B cell (primary cell): Measurements from ENCODE around the gene TMEM25. TPM values are rescaled to one million over a fixed set of nuclear protein-coding genes. Genes with fewer than 3 reads are reported as not detected.

Experiments
- ATAC-seq: fragments of 200-7000 bp; cut with Tn5 transposase; one replicate; pipeline ENCODE4 v1.10.0; 2021; ENCODE audit warnings: low read depth, mild to moderate bottlenecking, moderate number of reproducible peaks, moderate library complexity
- CTCF ChIA-PET: fragments of 350-600 bp; sonication (Branson Sonifier 250); formaldehyde crosslinking; loops from one replicate; lab custom pipeline; 2021; ENCODE audit warnings: antibody characterized with exemption, inconsistent platforms; lab: Charles Lee
- POLR2A ChIA-PET: fragments of 350-600 bp; sonication (Branson Sonifier 250); formaldehyde crosslinking; loops from one replicate; lab custom pipeline; 2021; ENCODE audit warnings: antibody characterized with exemption; lab: Charles Lee
- DNase-seq: peaks from one replicate; pipeline ENCODE4 v3.0.0; 2013
- H2AFZ ChIP-seq: 2 replicates; pipeline ENCODE4 v1.6.1; 2012; ENCODE audit warnings: mild to moderate bottlenecking, low read depth, low read length; ENCODE audit not compliant: insufficient read depth, poor library complexity, severe bottlenecking
- H3K27ac ChIP-seq, 2 donors: 1 replicate in 1 of 2; 2 replicates in 1 of 2; pipeline ENCODE4 v1.5.1; 2012 to 2013; ENCODE audit warnings: low read length in 2 of 2, mild to moderate bottlenecking in 2 of 2, moderate library complexity in 1 of 2
- H3K27me3 ChIP-seq, 4 experiments: fragments of 200-600 bp in 1 of 4; sonication (generic) in 1 of 4; replicated peaks in 1 of 4; 1 replicate in 2 of 4; 2 replicates in 2 of 4; pipeline versions ENCODE4 v1.6.1 to v1.7.0; 2013 to 2016; ENCODE audit warnings: low read length in 3 of 4, mild to moderate bottlenecking in 2 of 4, mixed read lengths in 1 of 4, moderate library complexity in 1 of 4; ENCODE audit not compliant: insufficient read depth in 4 of 4, control insufficient read depth in 3 of 4; ENCODE audit errors: control extremely low read depth in 1 of 4
- H3K36me3 ChIP-seq, 2 experiments: replicated peaks in 1 of 2; 1 replicate in 1 of 2; 2 replicates in 1 of 2; pipeline versions ENCODE4 v1.6.1 to v1.7.1; 2013; ENCODE audit warnings: low read length in 1 of 2; ENCODE audit not compliant: insufficient read depth in 2 of 2, control insufficient read depth in 1 of 2; ENCODE audit errors: control extremely low read depth in 1 of 2, extremely low read depth in 1 of 2
- H3K4me1 ChIP-seq, 2 donors: fragments of 200-600 bp in 1 of 2; sonication (generic) in 1 of 2; 1 replicate in 1 of 2; 2 replicates in 1 of 2; pipeline versions ENCODE4 v1.5.1 to v1.6.1; 2013 to 2017; ENCODE audit warnings: low read length in 2 of 2; ENCODE audit not compliant: control insufficient read depth in 2 of 2, insufficient read depth in 2 of 2
- H3K4me2 ChIP-seq: replicated peaks from 2 replicates; pipeline ENCODE3; 2012; ENCODE audit warnings: mild to moderate bottlenecking, low read depth, low read length; ENCODE audit not compliant: poor library complexity, severe bottlenecking
- H3K4me3 ChIP-seq, 5 experiments: fragments of 200-600 bp in 1 of 5; sonication (generic) in 1 of 5; 1 replicate in 3 of 5; 2 replicates in 2 of 5; pipeline versions ENCODE4 v1.5.1 to v1.7.0; 2011 to 2016; ENCODE audit warnings: low read length in 4 of 5, mild to moderate bottlenecking in 4 of 5, low read depth in 2 of 5, control low read depth in 1 of 5, moderate library complexity in 1 of 5; ENCODE audit not compliant: insufficient read depth in 1 of 5; ENCODE audit errors: control extremely low read depth in 1 of 5, extremely low read depth in 1 of 5
- H3K79me2 ChIP-seq: fragments of 200-600 bp; sonication (generic); one replicate; pipeline ENCODE4 v1.6.0; 2016; ENCODE audit warnings: low read length; ENCODE audit not compliant: control insufficient read depth, insufficient read depth
- H3K9ac ChIP-seq: fragments of 200-600 bp; sonication (generic); 2 replicates; pipeline ENCODE4 v1.6.1; 2017; ENCODE audit warnings: mild to moderate bottlenecking, low read length, moderate library complexity
- H3K9me3 ChIP-seq, 3 donors: one replicate each; pipeline versions ENCODE4 v1.6.1 to v1.7.1; 2013; ENCODE audit warnings: low read length in 2 of 3; ENCODE audit not compliant: control insufficient read depth in 2 of 3, insufficient read depth in 1 of 3; ENCODE audit errors: control extremely low read depth in 1 of 3
- H4K20me1 ChIP-seq: 2 replicates; pipeline ENCODE4 v1.6.0; 2012; ENCODE audit warnings: mild to moderate bottlenecking, low read length; ENCODE audit not compliant: insufficient read depth, control insufficient read depth, poor library complexity, severe bottlenecking
- H3K27ac Mint-ChIP-seq: one replicate; pipeline ENCODE4 v1.8.0; 2021; ENCODE audit warnings: mixed read lengths
- H3K27me3 Mint-ChIP-seq: one replicate; pipeline ENCODE4 v1.8.0; 2021; ENCODE audit warnings: mixed read lengths
- H3K4me1 Mint-ChIP-seq: one replicate; pipeline ENCODE4 v1.8.0; 2021; ENCODE audit warnings: mixed read lengths
- H3K4me3 Mint-ChIP-seq: one replicate; pipeline ENCODE4 v1.8.0; 2021; ENCODE audit warnings: mixed read lengths
- H3K9me3 Mint-ChIP-seq: one replicate; pipeline ENCODE4 v1.8.0; 2022; ENCODE audit warnings: mixed read lengths; ENCODE audit not compliant: insufficient read depth
- EZH2 ChIP-seq: IDR thresholded peaks from 2 replicates; pipeline ENCODE4 v1.6.1; 2012; ENCODE audit warnings: borderline replicate concordance, low read depth, mild to moderate bottlenecking, moderate library complexity, low read length; ENCODE audit not compliant: insufficient read depth, poor library complexity, severe bottlenecking
- WGBS: methylation state at CpG from one replicate; pipeline ENCODE4 v1.1.5; 2013; ENCODE audit warnings: missing lambda C conversion rate; ENCODE audit not compliant: insufficient coverage; 5-methylcytosine and 5-hydroxymethylcytosine counted together
- intact Hi-C: fragments of 100-400 bp; cut with micrococcal nuclease; formaldehyde crosslinking; loops from one replicate; pipeline ENCODE4 v1.10.0; 2022
- polyA plus RNA-seq: library from polyadenylated mRNA; depleted of rRNA; stranded (reverse); fragments of >200 nt; gene quantifications from 2 replicates; pipeline ENCODE4 v1.2.3, GENCODE V29; 2012
- total RNA-seq, 2 donors: library from RNA; stranded (reverse); fragments of 120-200 nt in 1 of 2; gene quantifications; 1 replicate in 1 of 2; 2 replicates in 1 of 2; pipeline versions ENCODE4 v1.2.3 to v1.2.4, GENCODE V29; 2013 to 2022
- TF ChIP-seq, protein P1 (sequence below): fragments of 200-600 bp; IDR thresholded peaks from one replicate; pipeline ENCODE4 v1.8.0; 2022; ENCODE audit warnings: antibody characterized with exemption, mild to moderate bottlenecking

The TMEM25 gene
- total and polyA plus RNA-seq, 2 donors (not counting 1 experiment from before 2014, with no cell fraction given): 16.9 to 21.4 TPM

DNA sequence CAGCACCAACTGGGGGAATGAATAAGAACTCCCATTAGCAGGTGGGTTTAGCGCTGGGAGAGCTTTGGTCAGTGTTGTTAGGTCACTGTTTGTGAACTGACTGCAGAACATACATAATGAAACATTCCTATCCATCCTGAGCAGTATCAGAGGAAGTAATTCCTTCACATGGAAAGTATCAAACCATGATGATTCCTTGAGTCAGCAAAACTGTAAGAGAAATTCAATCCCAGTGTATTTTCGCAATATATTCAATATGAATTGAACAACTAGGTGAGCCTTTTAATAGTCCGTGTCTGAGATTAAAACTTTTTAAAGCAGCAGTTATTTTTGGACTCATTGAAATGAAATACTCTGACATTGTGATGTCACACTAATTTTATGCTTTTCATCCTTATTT is 46.6 kb upstream of the TMEM25 start:
- POLR2A ChIA-PET: no interaction called here
- CTCF ChIA-PET: no interaction called here
- no peak overlapping the region for H3K4me2 ChIP-seq
- DNase-seq (no peak), ATAC-seq (no peak)
- no peak overlapping the region for H3K4me3 ChIP-seq
- H3K9me3 ChIP-seq: no peaks in the 10 kb centered on the region
- H3K27ac ChIP-seq: no peak overlapping the region
- no peaks in the 10 kb centered on the region for H3K4me1 ChIP-seq
- no peaks in the 10 kb centered on the region for H4K20me1 ChIP-seq
- Mint-ChIP-seq H3K4me1 (no peaks in the 10 kb centered on the region), H3K27ac (peak overlapping the region; percentile 17), H3K9me3 (no peaks in the 10 kb centered on the region), H3K4me3 (no peak overlapping the region), H3K27me3 (no peaks in the 10 kb centered on the region)
- no CpG with 5 or more reads among the region's 3 CpGs for WGBS
- peaks cover 20 to 67% of the 10 kb centered on the region in 2 experiments for H3K36me3 ChIP-seq
- H2AFZ ChIP-seq: no peak overlapping the region
- intact Hi-C loops: no loop called here
- no peaks in the 10 kb centered on the region for H3K27me3 ChIP-seq
- TF ChIP-seq, protein P1, sequence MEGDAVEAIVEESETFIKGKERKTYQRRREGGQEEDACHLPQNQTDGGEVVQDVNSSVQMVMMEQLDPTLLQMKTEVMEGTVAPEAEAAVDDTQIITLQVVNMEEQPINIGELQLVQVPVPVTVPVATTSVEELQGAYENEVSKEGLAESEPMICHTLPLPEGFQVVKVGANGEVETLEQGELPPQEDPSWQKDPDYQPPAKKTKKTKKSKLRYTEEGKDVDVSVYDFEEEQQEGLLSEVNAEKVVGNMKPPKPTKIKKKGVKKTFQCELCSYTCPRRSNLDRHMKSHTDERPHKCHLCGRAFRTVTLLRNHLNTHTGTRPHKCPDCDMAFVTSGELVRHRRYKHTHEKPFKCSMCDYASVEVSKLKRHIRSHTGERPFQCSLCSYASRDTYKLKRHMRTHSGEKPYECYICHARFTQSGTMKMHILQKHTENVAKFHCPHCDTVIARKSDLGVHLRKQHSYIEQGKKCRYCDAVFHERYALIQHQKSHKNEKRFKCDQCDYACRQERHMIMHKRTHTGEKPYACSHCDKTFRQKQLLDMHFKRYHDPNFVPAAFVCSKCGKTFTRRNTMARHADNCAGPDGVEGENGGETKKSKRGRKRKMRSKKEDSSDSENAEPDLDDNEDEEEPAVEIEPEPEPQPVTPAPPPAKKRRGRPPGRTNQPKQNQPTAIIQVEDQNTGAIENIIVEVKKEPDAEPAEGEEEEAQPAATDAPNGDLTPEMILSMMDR: no peak
- TF ChIP-seq EZH2: no peak
- H3K79me2 ChIP-seq: no peaks in the 10 kb centered on the region
- H3K9ac ChIP-seq: no peak overlapping the region

DNA sequence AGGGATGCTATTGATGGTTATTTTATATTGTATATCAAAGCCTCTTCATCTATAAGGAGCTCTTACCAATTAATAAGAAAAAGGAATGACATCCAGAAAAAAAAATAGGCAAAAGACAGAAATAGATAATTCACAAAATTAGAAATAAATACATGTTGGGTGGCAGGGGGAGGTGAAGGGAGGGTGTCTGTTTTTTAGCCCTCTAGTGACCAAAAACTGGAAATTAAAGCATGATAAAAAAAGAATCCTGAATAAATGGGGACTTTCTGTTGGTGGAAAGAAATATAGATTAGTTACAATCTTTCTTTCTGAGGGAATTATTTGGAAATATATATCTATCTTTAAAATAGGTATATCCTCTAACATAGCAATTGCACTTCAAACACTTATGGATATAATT is 45.7 kb upstream of the TMEM25 start:
- Mint-ChIP-seq H3K4me1 (no peaks in the 10 kb centered on the region), H3K4me3 (no peak overlapping the region), H3K27me3 (no peaks in the 10 kb centered on the region), H3K9me3 (no peaks in the 10 kb centered on the region), H3K27ac (no peak overlapping the region)
- Histone ChIP-seq H3K4me3 (no peak overlapping the region), H2AFZ (no peak overlapping the region), H3K4me2 (no peak overlapping the region), H4K20me1 (no peaks in the 10 kb centered on the region), H3K27me3 (no peaks in the 10 kb centered on the region), H3K9ac (no peak overlapping the region), H3K9me3 (no peaks in the 10 kb centered on the region), H3K27ac (no peak overlapping the region), H3K4me1 (no peaks in the 10 kb centered on the region), H3K79me2 (no peaks in the 10 kb centered on the region), H3K36me3 (peaks cover 23 to 67% of the 10 kb centered on the region in 2 experiments)
- TF ChIP-seq, protein P1: peak; percentile 8
- TF ChIP-seq EZH2: no peak
- ATAC-seq (no peak), DNase-seq (no peak)
- POLR2A ChIA-PET: no interaction called here
- intact Hi-C loops: no loop called here
- CTCF ChIA-PET: interaction anchor here (1.2 to 2.4 kb wide), 4 partner anchors 45 to 287 kb away, joined by 3 to 9 read pairs (median 4); no protein-coding TSS in a partner anchor
